Nephron (organoid): ENCODE measurements around the gene ADCY9.
"Not testable (repeated sequence)": the region's sequence is repeated elsewhere in the genome, so short reads cannot be mapped to it uniquely, and the experiment has no call there.

Source experiments
- H3K27ac Mint-ChIP-seq, 3 experiments: 2 replicates each; pipeline ENCODE4 v1.8.0; 2020; ENCODE audit warnings: mixed read lengths in 3 of 3, mild to moderate bottlenecking in 2 of 3, moderate library complexity in 1 of 3
- H3K27me3 Mint-ChIP-seq: 2 replicates; pipeline ENCODE4 v1.8.0; 2021; ENCODE audit warnings: low read depth, mild to moderate bottlenecking, moderate library complexity, mixed read lengths
- H3K36me3 Mint-ChIP-seq: 2 replicates; pipeline ENCODE4 v1.8.0; 2020; ENCODE audit warnings: low read depth, mixed read lengths
- H3K4me1 Mint-ChIP-seq: 2 replicates; pipeline ENCODE4 v1.8.0; 2020; ENCODE audit warnings: mixed read lengths
- H3K4me3 Mint-ChIP-seq, 3 experiments: 2 replicates each; pipeline ENCODE4 v1.8.0; 2020; ENCODE audit warnings: mild to moderate bottlenecking in 3 of 3, mixed read lengths in 3 of 3, moderate library complexity in 2 of 3
- H3K9me3 Mint-ChIP-seq: 2 replicates; pipeline ENCODE4 v1.8.0; 2020; ENCODE audit warnings: mixed read lengths
- TF ChIP-seq, protein P1 (sequence below), 3 experiments: fragments of 200-600 bp; sonication (generic); IDR thresholded peaks; one replicate each; pipeline ENCODE4 v1.5.0; 2021; ENCODE audit warnings: antibody characterized with exemption in 3 of 3; ENCODE audit not compliant: unreplicated experiment in 3 of 3

The ADCY9 gene

GRCh38 chr16:3935921-3936320 is 180.3 kb downstream of the ADCY9 start:
- Mint-ChIP-seq H3K4me1 (no peaks in the 10 kb centered on the region), H3K36me3 (no peaks in the 10 kb centered on the region), H3K9me3 (no peaks in the 10 kb centered on the region), H3K27me3 (peaks cover 4% of the 10 kb centered on the region), H3K27ac (no peak overlapping the region), H3K4me3 (no peak overlapping the region)
- TF ChIP-seq, protein P1, sequence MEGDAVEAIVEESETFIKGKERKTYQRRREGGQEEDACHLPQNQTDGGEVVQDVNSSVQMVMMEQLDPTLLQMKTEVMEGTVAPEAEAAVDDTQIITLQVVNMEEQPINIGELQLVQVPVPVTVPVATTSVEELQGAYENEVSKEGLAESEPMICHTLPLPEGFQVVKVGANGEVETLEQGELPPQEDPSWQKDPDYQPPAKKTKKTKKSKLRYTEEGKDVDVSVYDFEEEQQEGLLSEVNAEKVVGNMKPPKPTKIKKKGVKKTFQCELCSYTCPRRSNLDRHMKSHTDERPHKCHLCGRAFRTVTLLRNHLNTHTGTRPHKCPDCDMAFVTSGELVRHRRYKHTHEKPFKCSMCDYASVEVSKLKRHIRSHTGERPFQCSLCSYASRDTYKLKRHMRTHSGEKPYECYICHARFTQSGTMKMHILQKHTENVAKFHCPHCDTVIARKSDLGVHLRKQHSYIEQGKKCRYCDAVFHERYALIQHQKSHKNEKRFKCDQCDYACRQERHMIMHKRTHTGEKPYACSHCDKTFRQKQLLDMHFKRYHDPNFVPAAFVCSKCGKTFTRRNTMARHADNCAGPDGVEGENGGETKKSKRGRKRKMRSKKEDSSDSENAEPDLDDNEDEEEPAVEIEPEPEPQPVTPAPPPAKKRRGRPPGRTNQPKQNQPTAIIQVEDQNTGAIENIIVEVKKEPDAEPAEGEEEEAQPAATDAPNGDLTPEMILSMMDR (IDR thresholded peaks at IDR 0.05; ENCODE audit: unreplicated experiment in 3 of 3): no peak

GRCh38 chr16:3934491-3935181 is 181.6 kb downstream of the ADCY9 start:
- TF ChIP-seq, protein P1 (IDR thresholded peaks at IDR 0.05; ENCODE audit: unreplicated experiment in 3 of 3): no peak
- Mint-ChIP-seq H3K27ac (peak overlapping the region in 1 of 3 experiments; percentile 7), H3K27me3 (peaks cover 4% of the 10 kb centered on the region), H3K36me3 (no peaks in the 10 kb centered on the region), H3K4me1 (no peaks in the 10 kb centered on the region), H3K4me3 (no peak overlapping the region), H3K9me3 (no peaks in the 10 kb centered on the region)

DNA sequence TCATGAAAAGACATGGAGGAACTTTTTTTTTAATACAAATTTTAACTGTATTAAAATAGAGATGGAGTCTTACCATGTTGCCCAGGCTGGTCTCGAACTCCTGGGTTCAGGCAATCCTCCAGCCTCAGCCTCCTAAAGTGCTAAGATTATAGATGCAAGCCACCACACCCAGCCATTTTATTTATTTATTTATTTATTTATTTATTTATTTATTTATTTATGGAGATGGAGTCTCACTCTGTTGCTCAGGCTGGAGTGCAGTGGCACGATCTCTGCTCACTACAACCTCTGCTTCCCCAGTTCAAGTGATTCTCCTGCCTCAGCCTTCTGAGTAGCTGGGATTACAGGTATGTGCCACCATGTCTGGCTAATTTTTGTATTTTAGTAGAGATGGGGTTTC is 189.1 kb downstream of the ADCY9 start:
- H3K27ac Mint-ChIP-seq, H3K27me3 Mint-ChIP-seq, H3K4me3 Mint-ChIP-seq, H3K9me3 Mint-ChIP-seq, H3K4me1 Mint-ChIP-seq, H3K36me3 Mint-ChIP-seq: not testable (repeated sequence)

DNA sequence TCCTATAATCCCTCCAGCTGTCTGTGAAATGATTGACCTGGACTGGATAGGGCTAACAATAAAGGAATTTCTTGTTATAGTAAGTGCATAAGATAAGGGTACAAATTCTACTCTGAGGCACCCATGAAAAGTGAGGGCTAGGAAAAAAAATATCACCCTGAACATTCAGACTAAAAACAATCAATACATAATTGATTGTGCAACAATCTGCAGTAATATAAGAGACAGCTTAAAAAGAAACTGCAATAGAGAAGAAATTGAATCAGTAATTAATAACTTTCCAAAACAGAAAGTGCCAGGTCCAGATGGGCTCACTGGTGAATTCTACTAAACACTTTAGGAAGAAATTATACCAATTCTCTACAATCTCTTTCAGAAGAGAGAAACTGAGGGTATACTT is 191.5 kb downstream of the ADCY9 start:
- H3K9me3 Mint-ChIP-seq: peaks cover 11% of the 10 kb centered on the region
- no peak overlapping the region for H3K4me3 Mint-ChIP-seq
- TF ChIP-seq, protein P1 (IDR thresholded peaks at IDR 0.05; ENCODE audit: unreplicated experiment in 3 of 3): no peak
- H3K27me3 Mint-ChIP-seq: peaks cover 4% of the 10 kb centered on the region
- no peaks in the 10 kb centered on the region for H3K36me3 Mint-ChIP-seq
- no peaks in the 10 kb centered on the region for H3K4me1 Mint-ChIP-seq
- no peak overlapping the region for H3K27ac Mint-ChIP-seq

DNA sequence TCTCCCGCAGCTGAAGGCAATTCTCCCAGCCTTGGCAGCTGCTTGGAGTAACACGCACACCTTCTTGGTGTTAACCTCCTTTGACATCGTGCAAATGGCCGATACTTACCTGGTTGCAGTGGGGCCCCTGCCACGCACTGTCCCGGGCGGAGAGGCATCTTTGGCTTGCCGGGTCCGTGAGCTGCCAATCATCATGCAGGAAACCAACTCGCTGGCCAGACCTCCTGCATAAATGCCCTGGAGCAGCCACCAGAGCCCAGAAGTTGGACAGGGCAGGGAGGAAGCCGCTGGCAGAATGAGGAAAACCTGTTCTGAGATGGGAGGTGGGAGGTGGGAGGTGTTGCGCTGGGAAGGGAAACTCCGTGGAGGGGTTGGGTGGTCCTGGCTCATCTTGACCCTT is 194.0 kb downstream of the ADCY9 start:
- Mint-ChIP-seq H3K36me3 (peaks cover 5% of the 10 kb centered on the region), H3K4me1 (no peaks in the 10 kb centered on the region), H3K9me3 (peaks cover 23% of the 10 kb centered on the region), H3K27ac (no peak overlapping the region), H3K27me3 (peaks cover 4% of the 10 kb centered on the region), H3K4me3 (no peak overlapping the region)
- TF ChIP-seq, protein P1 (IDR thresholded peaks at IDR 0.05; ENCODE audit: unreplicated experiment in 3 of 3): no peak

- Mint-ChIP-seq H3K4me3 (no peak overlapping the region), H3K27ac (no peak overlapping the region), H3K4me1 (no peaks in the 10 kb centered on the region)
These were observed 196.0 kb downstream of the ADCY9 start for GRCh38 chr16:3920206-3920605.

More at GRCh38 chr16:3920206-3920605, 196.0 kb downstream of the ADCY9 start:
- Mint-ChIP-seq H3K27me3 (peaks cover 4% of the 10 kb centered on the region), H3K36me3 (peaks cover 5% of the 10 kb centered on the region), H3K9me3 (peaks cover 25% of the 10 kb centered on the region)
- TF ChIP-seq, protein P1 (IDR thresholded peaks at IDR 0.05; ENCODE audit: unreplicated experiment in 3 of 3): no peak
